ENCODE data around the gene PDZD11. TPM values are rescaled to one million over a fixed set of nuclear protein-coding genes. Genes with fewer than 3 reads are reported as not detected.

The PDZD11 gene
- total RNA-seq, 1 experiment from 2014 or later = 30.6 TPM

GRCh38 chrX:70254063-70254400 lies 35.7 kb downstream of the PDZD11 start:
- Histone ChIP-seq H4K8ac (replicated peaks; ENCODE audit: insufficient read length, low read depth, low read length) (no peak overlapping the region), H3K14ac (ENCODE audit: insufficient read depth, low read length) (no peak overlapping the region), H2BK20ac (ENCODE audit: low read depth, low read length, poor library complexity, severe bottlenecking) (no peak overlapping the region), H2AFZ (ENCODE audit: low read length) (no peak overlapping the region), H4K91ac (ENCODE audit: insufficient read length, low read depth, low read length) (no peak overlapping the region), H3K4me1 (ENCODE audit: insufficient read depth, low read length) (no peaks in the 10 kb centered on the region), H3K79me2 (ENCODE audit: insufficient read depth, low read length) (no peaks in the 10 kb centered on the region), H3K4ac (ENCODE audit: low read depth, low read length) (no peak overlapping the region), H3K9ac (ENCODE audit: extremely low read depth, insufficient read length, low read length) (no peak overlapping the region), H3T11ph (ENCODE audit: low read length) (no peak overlapping the region), H2BK5ac (ENCODE audit: insufficient read length, low read length) (no peak overlapping the region), H3K79me1 (ENCODE audit: insufficient read depth, low read depth, low read length, poor library complexity, severe bottlenecking) (no peaks in the 10 kb centered on the region), H3K9me3 (ENCODE audit: control insufficient read depth, low read depth, low read length) (peaks cover 47% of the 10 kb centered on the region), H2BK15ac (ENCODE audit: low read depth, low read length) (no peak overlapping the region), H3K23ac (ENCODE audit: insufficient read length, low read depth, low read length) (no peak overlapping the region), H4K20me1 (ENCODE audit: control insufficient read depth, insufficient read depth, insufficient read length) (no peaks in the 10 kb centered on the region), H3K4me2 (ENCODE audit: insufficient read depth, insufficient read length, low read length) (no peak overlapping the region), H2AK5ac (ENCODE audit: insufficient read length, low read length) (no peak overlapping the region), H2BK12ac (ENCODE audit: insufficient read length, low read depth, low read length) (no peak overlapping the region), H3K27me3 (ENCODE audit: insufficient read depth, low read length) (no peaks in the 10 kb centered on the region), H3K23me2 (ENCODE audit: insufficient read length, low read depth, low read length, poor library complexity, severe bottlenecking) (no peaks in the 10 kb centered on the region), H3K56ac (ENCODE audit: insufficient read length, low read depth, low read length) (no peak overlapping the region), H3K18ac (ENCODE audit: insufficient read length, low read depth, low read length) (no peak overlapping the region), H4K5ac (ENCODE audit: insufficient read length, low read depth, low read length) (no peak overlapping the region), H2BK120ac (ENCODE audit: low read depth, low read length, poor library complexity, severe bottlenecking) (no peak overlapping the region), H3K27ac (ENCODE audit: insufficient read length, low read depth, low read length) (no peak overlapping the region)
- Mint-ChIP-seq H3K4me1 (peaks cover 10% of the 10 kb centered on the region in 2 experiments), H3K27me3 (ENCODE audit: low read depth) (no peaks in the 10 kb centered on the region), H3K4me3 (no peak overlapping the region), H3K9me3 (peaks cover 70 to 81% of the 10 kb centered on the region in 2 experiments), H3K27ac (no peak overlapping the region), H3K36me3 (ENCODE audit: insufficient read depth in 1 of 3, low read depth in 3 of 3) (peaks cover 0 to 5% (median 1%) of the 10 kb centered on the region in 3 experiments; a peak in 3 of 7 replicates)
- no CpG with 5 or more reads among the region's 1 CpG for WGBS (ENCODE audit: extremely low coverage, insufficient read length, low lambda C conversion rate)
- TF ChIP-seq CTCF (conservative IDR thresholded peaks at IDR 0.05) = no peak
- no peak for DNase-seq
